KMS-11 (cell line): ENCODE measurements around the gene PFKL.

ENCODE experiments used
- H2AFZ ChIP-seq: fragments of 200-600 bp; sonication (generic); 2 replicates; pipeline ENCODE4 v1.6.1; 2016; ENCODE audit warnings: antibody characterized with exemption, mixed run types, low read depth
- H3K27ac ChIP-seq: fragments of 200-600 bp; sonication (generic); 2 replicates; pipeline ENCODE4 v1.6.1; 2016; ENCODE audit warnings: mild to moderate bottlenecking, mixed run types
- H3K27me3 ChIP-seq: fragments of 200-600 bp; sonication (generic); 2 replicates; pipeline ENCODE4 v1.6.1; 2017; ENCODE audit warnings: mild to moderate bottlenecking, low read depth, mixed run types, moderate library complexity; ENCODE audit not compliant: insufficient read depth
- H3K36me3 ChIP-seq: fragments of 200-600 bp; sonication (generic); 2 replicates; pipeline ENCODE4 v1.6.1; 2017; ENCODE audit warnings: mild to moderate bottlenecking, mixed run types; ENCODE audit not compliant: insufficient read depth
- H3K4me1 ChIP-seq: fragments of 200-600 bp; sonication (generic); 2 replicates; pipeline ENCODE4 v1.6.1; 2016; ENCODE audit warnings: mild to moderate bottlenecking, low read depth, mixed run types; ENCODE audit not compliant: poor library complexity, severe bottlenecking
- H3K4me2 ChIP-seq: fragments of 200-600 bp; sonication (generic); 2 replicates; pipeline ENCODE4 v1.7.0; 2016; ENCODE audit warnings: mild to moderate bottlenecking, mixed run types
- H3K4me3 ChIP-seq: fragments of 200-600 bp; sonication (generic); IDR thresholded peaks from 2 replicates; pipeline ENCODE4 v1.6.1; 2017; ENCODE audit warnings: low read depth, low read length, mixed read lengths; ENCODE audit not compliant: insufficient read depth
- H3K79me2 ChIP-seq: fragments of 200-600 bp; sonication (generic); 2 replicates; pipeline ENCODE4 v1.6.1; 2016; ENCODE audit warnings: low read depth, mixed run types; ENCODE audit not compliant: insufficient read depth
- H3K9ac ChIP-seq: fragments of 200-600 bp; sonication (generic); 2 replicates; pipeline ENCODE4 v1.6.1; 2016; ENCODE audit warnings: mild to moderate bottlenecking, mixed run types
- H4K20me1 ChIP-seq: fragments of 200-600 bp; sonication (generic); 2 replicates; pipeline ENCODE4 v1.6.1; 2016; ENCODE audit warnings: mild to moderate bottlenecking, mixed run types; ENCODE audit not compliant: insufficient read depth
- TF ChIP-seq, protein P1 (sequence below): fragments of 200-600 bp; sonication (generic); conservative IDR thresholded peaks from 2 replicates; pipeline ENCODE4 v1.6.1; 2017; ENCODE audit warnings: low read depth, mild to moderate bottlenecking, antibody characterized with exemption, low read length, moderate library complexity, mixed read lengths

PFKL gene

DNA sequence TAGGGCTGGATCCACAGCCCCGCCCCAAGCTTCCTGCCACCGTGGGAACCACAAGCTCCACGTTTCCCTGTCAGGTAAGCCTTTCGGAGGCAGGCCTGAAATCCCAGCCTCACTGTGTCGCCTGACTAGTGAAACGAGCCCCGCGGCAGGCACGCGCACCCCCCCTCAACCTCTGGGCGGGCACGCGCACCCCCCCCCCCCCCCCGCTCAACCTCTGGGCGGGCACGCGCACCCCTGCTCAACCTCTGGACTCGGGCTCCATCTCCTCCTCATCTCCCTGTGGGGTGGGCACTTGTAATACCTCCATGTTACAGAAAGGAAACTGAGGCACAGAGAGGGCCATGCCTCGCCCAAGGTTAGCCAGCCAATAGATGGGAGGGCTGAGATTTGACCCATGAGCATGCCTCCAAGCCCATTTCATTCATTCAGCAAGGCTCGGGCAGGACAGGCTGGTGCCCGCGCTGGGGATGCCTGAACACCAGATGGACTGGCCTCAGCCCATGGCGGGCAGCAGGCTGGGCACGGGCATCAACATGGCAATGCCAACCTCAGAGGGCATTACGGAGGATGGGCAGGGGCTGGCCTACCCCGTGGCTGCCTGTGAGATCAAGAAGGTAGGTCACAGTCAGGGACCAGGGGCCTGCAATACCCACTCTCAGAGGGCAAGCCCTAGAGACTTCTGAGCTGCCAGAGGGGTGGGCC is 34.6 kb downstream of the PFKL start:
- H3K4me1 ChIP-seq, result peaks cover 7% of the 10 kb centered on the region
- H3K27ac ChIP-seq, result no peak overlapping the region
- no peaks in the 10 kb centered on the region for H3K27me3 ChIP-seq
- TF ChIP-seq, protein P1, sequence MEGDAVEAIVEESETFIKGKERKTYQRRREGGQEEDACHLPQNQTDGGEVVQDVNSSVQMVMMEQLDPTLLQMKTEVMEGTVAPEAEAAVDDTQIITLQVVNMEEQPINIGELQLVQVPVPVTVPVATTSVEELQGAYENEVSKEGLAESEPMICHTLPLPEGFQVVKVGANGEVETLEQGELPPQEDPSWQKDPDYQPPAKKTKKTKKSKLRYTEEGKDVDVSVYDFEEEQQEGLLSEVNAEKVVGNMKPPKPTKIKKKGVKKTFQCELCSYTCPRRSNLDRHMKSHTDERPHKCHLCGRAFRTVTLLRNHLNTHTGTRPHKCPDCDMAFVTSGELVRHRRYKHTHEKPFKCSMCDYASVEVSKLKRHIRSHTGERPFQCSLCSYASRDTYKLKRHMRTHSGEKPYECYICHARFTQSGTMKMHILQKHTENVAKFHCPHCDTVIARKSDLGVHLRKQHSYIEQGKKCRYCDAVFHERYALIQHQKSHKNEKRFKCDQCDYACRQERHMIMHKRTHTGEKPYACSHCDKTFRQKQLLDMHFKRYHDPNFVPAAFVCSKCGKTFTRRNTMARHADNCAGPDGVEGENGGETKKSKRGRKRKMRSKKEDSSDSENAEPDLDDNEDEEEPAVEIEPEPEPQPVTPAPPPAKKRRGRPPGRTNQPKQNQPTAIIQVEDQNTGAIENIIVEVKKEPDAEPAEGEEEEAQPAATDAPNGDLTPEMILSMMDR, result no peak
- H3K79me2 ChIP-seq, result no peaks in the 10 kb centered on the region
- H3K4me3 ChIP-seq, result no peak overlapping the region
- H3K9ac ChIP-seq, result no peak overlapping the region
- H4K20me1 ChIP-seq, result no peaks in the 10 kb centered on the region
- H2AFZ ChIP-seq, result no peak overlapping the region
- H3K36me3 ChIP-seq, result no peaks in the 10 kb centered on the region
- H3K4me2 ChIP-seq, result no peak overlapping the region

DNA sequence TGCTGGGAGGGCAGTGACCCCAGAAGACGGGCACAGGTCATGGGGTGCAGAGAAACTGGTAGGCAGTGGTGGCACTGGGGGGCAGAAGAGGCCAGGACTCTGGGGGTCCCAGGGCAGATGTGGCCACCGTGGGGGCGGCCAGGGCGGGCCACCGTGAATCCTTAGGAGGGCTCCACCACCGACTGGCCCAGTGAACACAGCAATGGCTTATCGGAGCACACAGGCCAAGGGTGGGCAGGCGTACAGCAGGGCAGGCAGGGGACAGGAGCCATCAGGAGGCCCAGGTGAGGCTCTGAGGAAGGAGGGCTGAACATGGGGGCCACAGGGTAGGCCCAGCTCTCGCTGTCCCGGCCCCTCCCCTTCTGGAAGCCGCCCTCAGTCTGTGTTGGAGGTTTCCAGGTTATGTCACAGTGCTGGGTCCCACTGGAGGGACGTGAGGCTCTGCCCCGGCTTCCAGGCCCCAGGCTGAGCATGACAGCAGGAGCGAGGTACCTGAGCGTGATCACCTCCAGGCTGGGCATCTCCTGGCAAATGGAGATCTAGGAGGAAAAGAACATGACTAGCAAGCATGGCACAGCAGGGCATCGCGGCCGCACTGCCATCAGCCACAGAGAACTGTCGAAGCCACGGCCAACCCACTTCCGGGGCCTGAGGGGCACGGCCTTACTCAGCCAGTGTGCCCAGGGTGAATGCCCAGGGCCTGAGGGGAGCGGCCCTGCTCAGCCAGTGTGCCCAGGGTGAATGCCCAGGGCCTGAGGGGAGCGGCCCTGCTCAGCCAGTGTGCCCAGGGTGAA is 35.6 kb downstream of the PFKL start:
- Histone ChIP-seq H3K9ac (no peak overlapping the region), H3K4me2 (no peak overlapping the region)

GRCh38 chr21:44337449-44337848 is 37.6 kb downstream of the PFKL start:
- Histone ChIP-seq H3K4me3 (no peak overlapping the region), H3K79me2 (no peaks in the 10 kb centered on the region), H2AFZ (no peak overlapping the region), H3K4me1 (peaks cover 17% of the 10 kb centered on the region), H3K9ac (no peak overlapping the region), H3K4me2 (no peak overlapping the region), H3K27me3 (no peaks in the 10 kb centered on the region; the same call in 1 of the 2 replicates), H3K36me3 (no peaks in the 10 kb centered on the region), H3K27ac (no peak overlapping the region), H4K20me1 (no peaks in the 10 kb centered on the region)
- TF ChIP-seq, protein P1, result no peak

More for the DNA sequence above, 35.6 kb downstream of the PFKL start:
- TF ChIP-seq, protein P1, result no peak
- Histone ChIP-seq H3K27me3 (no peaks in the 10 kb centered on the region), H3K4me3 (no peak overlapping the region), H3K4me1 (peaks cover 15% of the 10 kb centered on the region), H3K79me2 (no peaks in the 10 kb centered on the region), H3K27ac (no peak overlapping the region), H4K20me1 (no peaks in the 10 kb centered on the region), H2AFZ (no peak overlapping the region), H3K36me3 (no peaks in the 10 kb centered on the region)

DNA sequence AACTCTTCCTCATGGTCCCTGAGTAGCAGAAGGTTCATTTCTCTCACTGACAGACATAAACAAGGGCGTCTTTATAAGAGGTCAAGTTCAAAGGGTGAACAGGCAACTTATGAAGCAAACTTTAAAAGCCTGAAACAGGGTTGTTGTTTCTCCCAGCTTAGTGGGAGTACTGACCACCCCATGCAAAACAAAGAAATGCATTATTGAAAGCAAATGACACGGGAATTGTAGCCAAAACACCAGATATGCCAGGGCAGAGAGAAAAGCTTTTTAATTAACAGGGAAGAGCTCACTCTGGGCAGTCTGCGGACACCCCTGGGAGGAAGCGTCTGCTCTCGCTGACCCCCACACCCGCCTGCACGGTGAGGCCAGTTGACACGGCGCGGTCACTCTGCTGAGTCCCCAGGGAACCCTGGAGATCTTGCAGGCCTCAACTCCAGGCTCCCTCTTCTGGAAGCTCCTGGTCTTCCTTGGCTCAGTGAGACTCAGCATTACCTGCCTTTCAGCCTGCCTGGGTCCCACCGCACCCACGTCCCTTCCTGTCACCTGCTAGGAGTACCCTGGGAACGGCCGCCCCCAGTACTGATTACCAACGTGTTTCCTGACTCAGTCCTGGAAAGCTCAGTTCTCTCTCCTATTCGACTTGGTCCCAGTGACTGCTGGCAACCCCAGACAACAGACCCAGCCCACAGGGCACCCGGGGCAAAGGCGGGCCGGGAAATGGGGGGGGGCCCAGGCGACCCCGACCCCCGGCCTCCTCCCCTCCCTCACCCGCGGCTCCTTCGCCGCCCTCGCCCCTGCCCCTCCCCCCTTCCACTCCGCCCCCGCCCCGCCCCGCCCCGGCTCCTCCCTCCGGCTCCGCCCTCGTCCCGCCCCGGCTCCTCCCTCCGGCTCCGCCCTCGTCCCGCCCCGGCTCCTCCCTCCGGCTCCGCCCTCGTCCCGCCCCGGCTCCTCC is 38.4 kb downstream of the PFKL start:
- Histone ChIP-seq H3K4me3 (no peak overlapping the region), H3K79me2 (no peaks in the 10 kb centered on the region), H3K27ac (no peak overlapping the region), H3K9ac (no peak overlapping the region), H3K4me2 (peak overlapping the region; percentile 14; the same call in 1 of the 2 replicates), H3K4me1 (peaks cover 17% of the 10 kb centered on the region), H2AFZ (peak overlapping the region; percentile 12; the same call in 1 of the 2 replicates), H4K20me1 (no peaks in the 10 kb centered on the region), H3K36me3 (no peaks in the 10 kb centered on the region), H3K27me3 (peaks cover 8% of the 10 kb centered on the region; the same call in 1 of the 2 replicates)
- TF ChIP-seq, protein P1, result no peak
